ENCODE data around the gene DTX2. TPM values are rescaled to one million over a fixed set of nuclear protein-coding genes. Genes with fewer than 3 reads are reported as not detected.
"Not testable (repeated sequence)": the region's sequence is repeated elsewhere in the genome, so short reads cannot be mapped to it uniquely, and the experiment has no call there.

The DTX2 gene
- total RNA-seq, 1 donor from 2014 or later: 5.8 TPM

GRCh38 chr7:76425156-76425555, 36.4 kb upstream of the DTX2 start:
- H3K4me3 ChIP-seq: no peak overlapping the region
- no peak for TF ChIP-seq CTCF (IDR thresholded peaks at IDR 0.05; ENCODE audit: borderline replicate concordance)
- H3K9me3 ChIP-seq (replicated peaks): peaks cover 7% of the 10 kb centered on the region
- intact Hi-C loops (cut with micrococcal nuclease): no loop called here
- H3K4me1 ChIP-seq: no peaks in the 10 kb centered on the region
- peaks cover 24% of the 10 kb centered on the region for H3K27me3 ChIP-seq (ENCODE audit: low read depth)
- no peaks in the 10 kb centered on the region for H3K36me3 ChIP-seq
- DNase-seq: no peak
- H3K27ac ChIP-seq (replicated peaks): no peak overlapping the region

DNA sequence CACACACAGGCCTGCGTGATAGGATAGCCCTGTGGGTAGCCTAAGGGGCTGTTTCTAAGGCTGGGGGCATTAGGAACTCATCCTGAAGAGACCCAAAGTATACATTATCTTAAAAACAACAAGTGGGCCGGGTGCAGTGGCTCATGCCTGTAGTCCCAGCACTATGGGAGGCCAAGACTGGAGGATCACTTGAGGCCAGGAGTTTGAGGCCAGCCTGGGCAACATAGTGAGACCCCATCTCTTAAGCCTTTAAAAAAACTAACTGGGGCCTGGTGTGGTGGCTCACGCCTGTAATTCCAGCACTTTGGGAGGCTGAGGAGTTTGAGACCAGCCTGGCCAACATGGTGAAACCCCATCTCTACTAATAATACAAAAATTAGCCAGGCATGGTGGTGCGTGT, 36.0 kb upstream of the DTX2 start:
- peaks cover 24% of the 10 kb centered on the region for H3K27me3 ChIP-seq (ENCODE audit: low read depth)
- H3K9me3 ChIP-seq (replicated peaks); intact Hi-C loops (cut with micrococcal nuclease); H3K4me3 ChIP-seq; H3K27ac ChIP-seq (replicated peaks); DNase-seq; H3K36me3 ChIP-seq; H3K4me1 ChIP-seq: not testable (repeated sequence)

DNA sequence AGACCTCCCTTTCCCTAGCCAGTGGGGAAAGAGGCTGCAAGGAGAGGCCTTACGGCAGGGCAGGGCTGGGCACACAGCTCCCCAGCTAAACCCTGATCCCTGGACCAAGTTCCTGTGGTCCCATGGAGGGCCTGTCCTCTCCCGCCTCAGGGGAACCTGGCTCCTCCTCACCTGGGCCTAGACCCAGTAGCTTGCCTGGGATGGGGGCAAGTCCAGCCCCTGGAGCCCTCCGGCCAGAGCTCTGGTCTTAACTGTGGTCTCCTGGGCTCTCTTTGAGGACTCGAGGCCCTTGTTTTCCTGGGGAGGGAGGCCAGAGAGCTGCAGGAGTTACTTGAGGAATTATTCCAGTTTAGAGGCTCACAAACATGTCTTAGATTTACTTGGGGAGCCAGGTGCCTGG, 35.3 kb upstream of the DTX2 start:
- no peaks in the 10 kb centered on the region for H3K4me1 ChIP-seq
- no peak for DNase-seq
- TF ChIP-seq CTCF (IDR thresholded peaks at IDR 0.05; ENCODE audit: borderline replicate concordance): no peak
- no peak overlapping the region for H3K27ac ChIP-seq (replicated peaks)
- peaks cover 24% of the 10 kb centered on the region for H3K27me3 ChIP-seq (ENCODE audit: low read depth)
- no peaks in the 10 kb centered on the region for H3K9me3 ChIP-seq (replicated peaks)
- H3K4me3 ChIP-seq: no peak overlapping the region
- intact Hi-C loops (cut with micrococcal nuclease): no loop called here
- H3K36me3 ChIP-seq: no peaks in the 10 kb centered on the region

GRCh38 chr7:76427635-76428034, 33.9 kb upstream of the DTX2 start:
- H3K9me3 ChIP-seq (replicated peaks): no peaks in the 10 kb centered on the region
- H3K36me3 ChIP-seq: no peaks in the 10 kb centered on the region
- DNase-seq: no peak
- peaks cover 17% of the 10 kb centered on the region for H3K27me3 ChIP-seq (ENCODE audit: low read depth)
- intact Hi-C loops (cut with micrococcal nuclease): no loop called here
- TF ChIP-seq CTCF (IDR thresholded peaks at IDR 0.05; ENCODE audit: borderline replicate concordance): no peak
- H3K4me1 ChIP-seq: no peaks in the 10 kb centered on the region
- no peak overlapping the region for H3K27ac ChIP-seq (replicated peaks)
- H3K4me3 ChIP-seq: no peak overlapping the region

DNA sequence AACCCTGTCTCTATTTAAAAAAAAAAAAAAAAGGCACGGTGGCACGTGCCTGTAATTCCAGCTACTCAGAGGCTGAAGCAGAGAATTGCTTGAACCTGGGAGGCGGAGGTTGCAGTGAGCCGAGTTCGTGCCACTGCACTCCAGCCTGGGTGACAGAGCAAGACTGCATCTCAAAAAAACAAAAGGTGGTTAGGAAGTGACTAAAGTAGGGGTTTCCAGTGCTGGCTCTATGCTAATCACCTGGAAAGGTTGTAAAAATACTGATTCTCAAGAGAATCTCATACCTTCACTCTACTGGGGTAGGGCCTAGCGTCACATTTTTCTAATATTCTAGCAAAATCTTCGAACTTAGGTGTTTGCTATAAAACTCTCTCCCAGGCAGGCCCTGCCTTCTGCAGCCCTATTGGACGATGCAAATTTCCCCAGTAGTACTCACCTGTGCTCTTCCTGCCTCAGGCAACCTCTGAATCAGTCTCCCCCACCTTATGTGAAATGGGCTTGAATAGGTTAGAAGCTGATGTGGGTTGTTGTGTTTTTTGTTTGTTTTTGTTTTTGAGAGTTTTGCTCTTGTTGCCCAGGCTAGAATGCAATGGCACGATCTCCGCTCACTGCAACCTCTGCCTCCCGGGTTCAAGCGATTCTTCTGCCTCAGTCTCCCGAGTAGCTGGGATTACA, 33.2 kb upstream of the DTX2 start:
- Histone ChIP-seq H3K27ac (replicated peaks) (no peak overlapping the region), H3K9me3 (replicated peaks) (no peaks in the 10 kb centered on the region), H3K36me3 (no peaks in the 10 kb centered on the region), H3K4me1 (no peaks in the 10 kb centered on the region), H3K27me3 (ENCODE audit: low read depth) (peaks cover 11% of the 10 kb centered on the region), H3K4me3 (no peak overlapping the region)
- no peak for TF ChIP-seq CTCF (IDR thresholded peaks at IDR 0.05; ENCODE audit: borderline replicate concordance)
- intact Hi-C loops (cut with micrococcal nuclease): no loop called here
- no peak for DNase-seq

- Histone ChIP-seq H3K4me1 (no peaks in the 10 kb centered on the region), H3K36me3 (no peaks in the 10 kb centered on the region), H3K27ac (replicated peaks) (no peak overlapping the region), H3K4me3 (no peak overlapping the region), H3K9me3 (replicated peaks) (no peaks in the 10 kb centered on the region), H3K27me3 (ENCODE audit: low read depth) (peaks cover 2% of the 10 kb centered on the region)
- DNase-seq: no peak
- intact Hi-C loops (cut with micrococcal nuclease): no loop called here
- TF ChIP-seq CTCF (IDR thresholded peaks at IDR 0.05; ENCODE audit: borderline replicate concordance): no peak
Observed at GRCh38 chr7:76428868-76429805, 32.4 kb upstream of the DTX2 start.

Data from left ventricle myocardium inferior (tissue), 1 donor.